Subcutaneous adipose tissue (tissue), 4 donors: ENCODE measurements around the gene PTPN14. TPM values are rescaled to one million over a fixed set of nuclear protein-coding genes. Genes with fewer than 3 reads are reported as not detected.

Experiments used
- total RNA-seq, 4 donors: library from RNA; depleted of rRNA; stranded (reverse); fragments of >200 nt; gene quantifications; one replicate each; pipeline ENCODE4 v1.1.0, GENCODE V29; 2016
- TF ChIP-seq, protein P1 (sequence below): fragments of 450-650 bp; IDR thresholded peaks from one replicate; pipeline ENCODE4 v1.5.1; 2016; ENCODE audit warnings: low read depth, mild to moderate bottlenecking, control low read depth, antibody characterized with exemption, moderate library complexity

Gene PTPN14
- total RNA-seq, 4 donors from 2014 or later = 13.1 to 39.2 (median 30.0) TPM

DNA sequence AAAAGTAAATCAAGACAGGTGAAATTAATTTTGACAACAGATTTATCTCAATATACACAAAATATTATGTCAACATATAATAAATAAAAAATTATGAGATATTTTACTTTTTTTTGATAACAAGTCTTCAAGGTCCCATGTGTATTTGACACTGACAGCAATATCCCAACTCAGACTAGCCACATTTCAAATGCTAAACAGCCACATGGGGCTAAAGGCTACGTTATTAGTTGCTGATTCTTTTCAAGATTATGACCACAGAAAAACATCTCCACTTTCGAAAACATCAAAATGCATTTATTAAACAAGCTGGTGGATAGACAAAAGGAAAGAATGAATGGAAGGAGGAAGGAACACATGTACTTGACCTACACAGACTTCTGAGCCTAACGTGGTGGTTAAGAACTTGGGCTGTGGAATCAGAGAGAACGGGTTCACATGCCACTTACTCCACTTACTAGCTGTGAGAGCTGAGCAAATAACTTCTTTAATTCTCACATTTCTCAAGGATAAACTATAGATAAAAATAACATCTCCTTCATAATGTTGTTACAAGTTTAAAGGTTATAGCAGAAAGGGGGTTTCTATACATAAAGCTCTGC, 13.4 kb downstream of the PTPN14 start:
- TF ChIP-seq, protein P1, sequence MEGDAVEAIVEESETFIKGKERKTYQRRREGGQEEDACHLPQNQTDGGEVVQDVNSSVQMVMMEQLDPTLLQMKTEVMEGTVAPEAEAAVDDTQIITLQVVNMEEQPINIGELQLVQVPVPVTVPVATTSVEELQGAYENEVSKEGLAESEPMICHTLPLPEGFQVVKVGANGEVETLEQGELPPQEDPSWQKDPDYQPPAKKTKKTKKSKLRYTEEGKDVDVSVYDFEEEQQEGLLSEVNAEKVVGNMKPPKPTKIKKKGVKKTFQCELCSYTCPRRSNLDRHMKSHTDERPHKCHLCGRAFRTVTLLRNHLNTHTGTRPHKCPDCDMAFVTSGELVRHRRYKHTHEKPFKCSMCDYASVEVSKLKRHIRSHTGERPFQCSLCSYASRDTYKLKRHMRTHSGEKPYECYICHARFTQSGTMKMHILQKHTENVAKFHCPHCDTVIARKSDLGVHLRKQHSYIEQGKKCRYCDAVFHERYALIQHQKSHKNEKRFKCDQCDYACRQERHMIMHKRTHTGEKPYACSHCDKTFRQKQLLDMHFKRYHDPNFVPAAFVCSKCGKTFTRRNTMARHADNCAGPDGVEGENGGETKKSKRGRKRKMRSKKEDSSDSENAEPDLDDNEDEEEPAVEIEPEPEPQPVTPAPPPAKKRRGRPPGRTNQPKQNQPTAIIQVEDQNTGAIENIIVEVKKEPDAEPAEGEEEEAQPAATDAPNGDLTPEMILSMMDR = no peak

DNA sequence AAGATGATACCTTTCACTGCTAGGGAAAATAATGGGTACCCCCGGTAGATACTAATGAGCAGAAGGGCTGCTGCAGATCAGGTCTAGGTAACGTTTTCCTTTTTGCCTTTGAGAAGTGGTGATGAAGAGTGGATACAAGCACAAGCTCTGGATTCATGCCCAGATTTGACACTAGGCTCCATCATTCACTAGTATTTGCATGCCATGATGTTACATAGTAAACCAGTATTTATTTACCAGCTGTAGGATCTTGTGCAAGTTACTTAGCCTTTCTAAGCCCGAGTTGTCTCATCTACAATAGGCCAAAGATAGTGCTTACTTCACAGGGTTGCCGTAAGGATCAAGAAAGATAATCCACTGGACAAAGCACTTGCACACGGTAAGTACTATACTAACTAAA, 14.2 kb downstream of the PTPN14 start:
- TF ChIP-seq, protein P1 = no peak

DNA sequence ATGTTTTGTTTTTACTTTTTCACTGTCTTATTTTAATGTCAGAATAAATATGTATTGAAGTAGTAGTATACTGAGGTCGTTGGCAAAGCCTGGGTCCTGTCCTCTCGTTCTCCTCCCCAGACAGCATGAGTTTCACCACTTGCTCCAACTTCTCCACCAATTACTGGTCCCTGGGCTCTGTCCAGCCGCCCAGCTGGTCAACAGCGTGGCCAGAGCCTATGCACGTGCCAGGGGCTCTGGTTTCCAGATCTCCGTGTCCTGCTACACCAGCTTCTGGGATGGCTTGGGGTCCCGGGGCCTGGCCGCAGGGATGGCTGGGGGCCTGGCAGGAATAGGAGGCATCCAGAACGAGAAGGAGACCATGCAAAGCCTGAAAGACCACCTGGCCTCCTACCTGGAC, 19.3 kb downstream of the PTPN14 start:
- TF ChIP-seq, protein P1 = no peak

DNA sequence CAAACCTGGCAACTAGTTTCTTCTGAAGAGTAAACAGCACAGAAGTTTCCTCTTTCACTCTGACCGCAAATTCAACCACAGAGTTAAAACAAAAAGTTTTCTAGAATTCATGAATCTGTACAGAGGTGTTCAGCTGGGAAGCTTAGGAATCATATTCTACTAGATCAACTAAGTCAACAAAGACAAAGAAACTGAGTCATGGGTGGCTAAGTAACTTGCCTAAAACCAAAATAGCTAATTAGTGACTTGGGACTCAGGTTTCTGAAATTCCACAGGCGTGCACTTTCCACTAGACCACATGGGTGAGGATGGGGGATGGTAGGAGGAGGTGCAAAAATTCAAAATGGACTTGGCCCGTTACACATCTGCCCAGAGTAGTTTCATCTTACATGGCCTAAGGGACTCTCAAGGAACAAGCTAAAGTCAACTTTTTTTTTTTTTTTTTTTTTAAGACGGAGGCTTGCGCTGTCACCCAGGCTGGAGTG, 25.8 kb downstream of the PTPN14 start:
- TF ChIP-seq, protein P1 = no peak

DNA sequence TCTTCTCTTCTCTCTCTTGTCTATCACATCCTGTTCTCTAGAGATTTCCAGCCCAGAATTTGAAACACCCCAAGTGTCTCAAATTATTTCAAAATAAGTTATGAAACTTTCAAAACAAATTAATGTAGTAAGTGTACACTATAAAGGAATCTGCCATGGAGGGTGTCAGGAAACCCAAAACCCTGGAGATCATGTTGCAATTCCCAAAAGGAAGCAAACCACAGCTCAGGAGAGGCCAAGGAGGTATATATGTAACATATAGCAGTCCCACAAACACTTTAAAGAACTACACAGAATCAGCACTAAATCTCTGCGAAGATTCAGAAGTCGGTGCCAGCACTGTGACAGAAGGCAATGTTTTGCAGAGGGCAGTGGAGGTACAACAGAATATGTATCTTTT, 26.6 kb downstream of the PTPN14 start:
- TF ChIP-seq, protein P1 = no peak

DNA sequence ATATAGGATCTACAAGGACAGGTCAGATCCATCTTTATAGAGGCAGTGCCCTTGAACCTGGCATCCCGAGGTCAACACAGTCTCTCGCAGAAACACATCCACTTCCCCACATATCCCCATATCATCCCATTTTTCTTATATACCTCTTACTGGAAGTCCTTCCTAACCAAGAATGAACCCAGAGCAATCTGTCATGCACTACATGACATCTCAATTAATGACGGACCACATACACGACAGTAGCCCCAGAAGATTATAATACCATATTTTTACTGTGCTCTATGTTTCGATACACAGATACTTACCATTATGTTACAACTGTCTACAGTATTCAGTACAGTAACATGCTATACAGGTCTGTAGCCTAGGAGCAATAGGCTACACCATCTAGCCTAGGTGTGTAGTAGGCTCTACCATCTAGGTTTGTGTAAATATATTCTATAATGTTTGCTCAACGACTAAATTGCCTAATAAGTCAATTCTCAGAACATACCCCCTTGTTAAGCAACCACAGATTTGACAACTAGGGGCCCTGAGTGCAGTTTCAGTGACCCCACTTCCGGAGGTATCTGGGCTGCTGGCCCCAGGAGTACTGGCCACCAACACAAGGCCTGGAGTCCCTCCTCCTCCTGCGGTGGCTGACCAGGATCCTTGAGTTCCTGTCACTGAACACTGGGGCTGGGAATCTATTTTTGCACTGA, 28.1 kb downstream of the PTPN14 start:
- TF ChIP-seq, protein P1 = no peak

DNA sequence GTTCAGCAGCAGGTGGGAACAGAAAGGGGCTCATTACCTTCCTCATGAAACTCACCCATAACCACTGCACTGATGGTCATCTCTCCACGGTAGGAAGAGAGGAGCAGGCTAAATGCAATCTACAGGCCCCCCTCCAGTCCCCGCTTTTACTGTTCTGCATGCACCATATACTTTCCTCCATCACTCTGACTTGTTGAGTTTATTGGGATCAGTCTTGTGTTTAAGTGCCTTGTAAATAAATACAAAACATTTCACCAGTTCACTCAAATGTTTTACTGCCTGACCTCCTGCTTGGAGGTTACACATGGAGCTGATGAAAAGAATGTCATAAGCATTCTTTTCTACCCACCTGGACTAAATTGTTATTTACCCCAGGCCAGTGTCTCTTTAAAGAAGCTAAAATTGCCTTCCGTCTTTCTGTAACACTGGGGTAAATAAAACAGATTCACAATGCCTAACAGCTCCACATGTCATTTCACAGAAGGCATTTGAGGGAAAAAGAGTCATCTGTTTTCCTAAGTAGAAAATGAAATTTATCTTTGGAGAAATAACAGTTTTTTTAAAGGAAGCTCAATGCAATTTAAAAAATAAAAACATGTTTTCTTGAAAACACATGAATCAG, 30.7 kb downstream of the PTPN14 start:
- TF ChIP-seq, protein P1 = no peak
